Left renal cortex interstitium (tissue), 4 donors: ENCODE results near the gene COPS9. TPM values are rescaled to one million over a fixed set of nuclear protein-coding genes. Genes with fewer than 3 reads are reported as not detected.

ENCODE experiments used
- DNase-seq, 4 donors: peaks; one replicate each; pipeline ENCODE4 v3.0.0-alpha.2; 2013; ENCODE audit warnings: low read depth in 4 of 4, low spot score in 2 of 4, missing footprints in 1 of 4
- polyA plus RNA-seq, 4 donors: library from polyadenylated mRNA; unstranded; fragments of 120-200 nt; gene quantifications; one replicate each; pipeline ENCODE4 v1.2.1, GENCODE V29; 2013; ENCODE audit not compliant: insufficient read length in 4 of 4

The COPS9 gene
- polyA plus RNA-seq, 4 donors = 78.9 to 146 (median 88.8) TPM

- DNase-seq = no peak
Measured at GRCh38 chr2:240121675-240122074, 14.4 kb downstream of the COPS9 start.

GRCh38 chr2:240121190-240121589, 14.9 kb downstream of the COPS9 start:
- DNase-seq = no peak

DNA sequence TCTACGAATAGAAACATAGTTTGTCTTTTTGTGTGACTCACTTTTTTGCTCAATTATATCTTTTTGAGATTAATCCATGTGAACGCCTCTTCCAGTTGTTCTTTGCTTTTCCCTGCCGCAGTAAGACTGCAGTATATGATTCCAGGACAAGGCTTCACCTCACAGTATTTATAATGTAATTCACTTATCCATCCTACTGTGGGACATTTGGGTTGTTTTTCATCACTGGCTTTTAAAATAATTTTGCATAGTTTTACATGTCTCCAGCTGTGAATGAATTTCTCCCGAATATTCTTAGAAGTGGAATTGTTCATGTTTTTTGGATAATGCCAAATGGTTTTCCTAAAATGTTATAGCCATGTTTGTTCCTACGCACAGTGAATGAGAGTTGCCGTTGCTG, 21.9 kb downstream of the COPS9 start:
- no peak for DNase-seq

DNA sequence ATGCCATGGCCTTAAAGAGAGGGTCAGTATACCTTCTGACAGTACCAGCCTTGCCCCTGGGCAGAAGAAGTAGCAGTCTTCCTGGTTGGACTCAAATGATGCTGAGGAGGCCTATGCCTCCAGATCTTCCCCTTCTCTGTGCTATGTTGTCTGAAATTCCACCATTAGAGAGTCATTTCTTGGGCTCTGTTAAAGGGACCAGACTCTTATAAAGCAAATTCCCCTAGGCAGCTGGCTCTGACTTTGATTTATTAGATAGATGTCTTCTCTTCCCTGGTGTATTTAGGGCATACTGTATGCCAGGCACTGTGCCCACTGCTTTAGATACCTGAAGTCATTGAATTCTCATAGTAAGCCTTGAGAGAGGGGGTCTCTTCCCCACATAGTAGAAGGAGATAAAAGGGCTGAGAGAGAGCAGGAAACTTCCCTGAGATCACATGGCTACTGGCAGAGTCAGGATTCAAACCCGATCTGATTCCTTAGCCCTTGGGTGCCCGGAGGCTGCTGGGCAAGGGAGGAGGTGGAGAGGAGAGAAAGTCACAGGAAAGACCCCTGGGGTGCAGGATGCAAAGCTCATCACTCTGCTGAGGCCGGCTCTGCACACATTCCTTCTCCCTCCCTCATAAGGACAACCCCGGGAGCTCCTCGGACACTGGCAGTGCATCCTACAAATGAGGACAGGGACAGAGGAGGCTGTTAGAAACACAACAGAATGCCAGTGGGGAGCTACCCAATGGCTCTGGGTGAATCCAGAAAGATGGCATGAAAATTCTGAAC, 23.0 kb downstream of the COPS9 start:
- no peak for DNase-seq

DNA sequence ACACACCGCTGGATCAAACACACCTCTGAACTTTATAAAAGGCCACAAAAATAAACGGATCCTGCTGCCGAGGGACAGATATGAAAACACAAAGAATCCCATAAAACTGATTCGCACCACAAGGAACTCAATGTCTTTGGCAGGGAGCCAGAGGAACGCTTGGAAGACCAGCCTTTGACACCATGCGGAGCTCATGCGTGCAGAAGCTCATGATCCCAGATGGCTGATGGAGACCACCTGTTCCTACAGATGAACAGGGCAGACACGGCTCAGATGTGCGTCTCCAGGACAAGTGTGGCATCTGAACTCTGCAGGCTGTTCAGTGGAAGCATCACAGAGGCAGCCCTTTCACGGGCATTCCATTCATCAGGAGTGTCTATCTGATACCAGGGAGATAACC, 24.9 kb downstream of the COPS9 start:
- DNase-seq = peak; percentile 41 to 75 (median 52)

DNA sequence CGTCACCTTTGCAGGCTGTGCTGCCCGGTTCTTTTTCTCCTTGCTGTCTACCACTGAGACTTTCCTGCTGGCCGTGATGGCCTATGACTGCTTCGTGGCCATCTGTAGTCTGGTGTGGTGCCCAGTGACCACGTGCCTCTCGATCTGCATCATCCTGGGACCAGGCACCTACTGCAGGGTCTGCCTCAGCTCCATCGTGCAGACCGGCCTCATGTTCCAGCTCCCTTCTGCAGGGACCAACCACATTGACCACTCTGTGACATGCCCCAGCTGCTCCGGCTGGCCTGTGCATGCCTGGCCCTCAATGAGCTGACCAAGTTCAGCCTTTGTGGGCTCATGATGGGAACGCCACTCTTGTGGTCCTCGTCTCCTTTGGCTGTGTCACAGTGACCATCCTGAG, 26.7 kb downstream of the COPS9 start:
- DNase-seq = no peak

DNA sequence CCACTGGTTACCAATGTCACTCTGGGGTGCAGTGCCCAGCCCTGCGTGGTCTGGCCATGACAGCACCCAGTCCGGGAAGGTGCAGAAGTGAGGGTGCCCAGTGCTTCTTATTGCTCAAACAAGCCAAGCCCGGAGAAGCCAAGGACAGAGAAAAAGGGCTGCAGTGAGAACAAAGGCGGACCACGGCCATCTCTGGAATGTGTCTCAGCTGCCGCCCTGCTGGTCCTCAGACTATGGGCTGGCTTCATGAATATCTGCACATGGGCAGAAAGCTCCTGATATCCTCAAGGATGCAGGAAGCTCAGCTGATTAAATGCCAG, 28.7 kb downstream of the COPS9 start:
- no peak for DNase-seq

- no peak for DNase-seq
Measured at GRCh38 chr2:240106765-240107476, 29.2 kb downstream of the COPS9 start.

DNA sequence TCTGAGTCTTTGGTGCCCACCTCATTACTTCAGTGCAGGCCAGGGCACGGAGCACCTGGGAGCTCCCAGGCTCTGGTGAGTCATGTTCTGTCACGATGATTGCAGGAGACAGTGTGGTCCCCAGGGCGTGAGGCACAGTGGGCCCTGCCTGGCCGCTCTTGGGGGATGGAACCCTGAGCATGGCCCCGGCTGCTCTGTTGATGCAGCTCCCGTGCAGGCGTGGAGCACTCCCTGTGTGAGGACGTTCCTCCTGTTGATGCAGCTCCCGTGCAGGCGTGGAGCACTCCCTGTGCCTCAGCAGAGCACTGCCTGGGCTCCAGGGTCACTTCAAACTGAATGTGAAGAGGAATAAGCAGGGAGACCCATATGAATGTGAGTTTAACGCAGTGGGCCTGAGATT, 30.1 kb downstream of the COPS9 start:
- no peak for DNase-seq

DNA sequence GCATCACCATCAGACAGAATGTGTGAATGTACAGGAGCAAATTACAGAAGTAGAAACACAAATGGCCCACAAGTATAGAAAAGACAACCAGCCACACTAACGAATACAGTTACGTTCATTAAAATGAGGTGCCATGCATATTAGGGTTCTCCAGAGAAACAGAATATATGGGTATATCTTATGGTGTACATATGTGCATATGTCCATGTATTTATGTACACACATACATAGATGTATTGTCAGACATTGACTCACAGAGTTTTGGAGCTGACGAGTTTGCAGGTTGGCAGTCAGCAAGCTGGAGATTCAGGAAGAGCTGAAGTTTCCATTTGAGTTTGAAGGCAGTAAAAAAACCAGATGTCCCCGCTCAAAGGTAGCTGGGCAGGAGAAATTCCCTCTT, 33.0 kb downstream of the COPS9 start:
- DNase-seq = no peak

GRCh38 chr2:240098349-240098748, 37.8 kb downstream of the COPS9 start:
- DNase-seq = no peak

GRCh38 chr2:240095556-240096523, 40.3 kb downstream of the COPS9 start:
- DNase-seq = no peak

DNA sequence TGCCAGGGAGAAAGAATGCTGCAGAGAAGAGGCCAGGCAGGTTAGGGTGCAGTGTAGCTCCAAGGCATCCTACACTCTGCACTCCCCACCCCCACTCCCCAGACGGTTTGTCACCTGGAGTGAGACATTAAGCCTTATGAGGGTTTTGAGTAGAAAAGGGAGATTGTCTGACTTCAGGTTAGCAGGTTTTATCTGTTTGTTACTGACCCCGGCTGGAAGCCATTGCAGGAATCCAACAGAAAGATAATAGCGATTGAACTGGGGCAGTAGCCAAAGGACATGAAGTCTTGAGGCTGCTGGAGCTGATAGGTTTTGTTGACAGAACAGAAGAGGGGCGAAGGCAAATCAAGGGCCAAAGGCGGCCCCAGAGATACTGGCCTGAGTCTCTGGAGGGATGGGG, 46.8 kb downstream of the COPS9 start:
- no peak for DNase-seq

DNA sequence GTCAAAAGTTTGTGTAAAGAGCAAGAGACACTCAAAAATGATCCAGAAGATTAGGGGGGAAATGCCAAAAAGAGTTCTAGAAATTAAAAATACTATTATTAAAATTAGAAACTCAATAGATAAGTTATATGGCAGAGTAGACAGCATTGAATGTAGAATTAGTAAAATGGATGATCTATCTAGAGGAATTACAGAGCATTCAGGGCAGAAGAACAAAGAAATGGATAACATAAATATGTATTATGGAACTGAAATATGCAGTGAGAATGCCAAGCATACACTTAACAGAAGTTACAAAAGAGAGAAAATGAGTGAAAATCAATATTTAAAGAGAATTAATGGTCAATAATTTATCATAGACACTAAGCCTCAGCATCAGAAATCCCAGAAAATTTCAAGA, 49.5 kb downstream of the COPS9 start:
- no peak for DNase-seq

Other genes starting within 250 kb of the COPS9 start
- 100 to 1,000 TPM in 3 of 4 donors, 10 to 100 TPM in 1; 98.5 to 137 (median 129) TPM for gene NDUFA10, start 111.0 kb downstream of the COPS9 start, polyA plus RNA-seq
- gene OR6B2, start 105.9 kb downstream of the COPS9 start, polyA plus RNA-seq = not detected
- not detected for gene OR6B3, start 82.8 kb downstream of the COPS9 start, polyA plus RNA-seq
- under 1 TPM; 0.21 to 0.55 (median 0.28) TPM for gene OTOS, start 4.4 kb upstream of the COPS9 start, polyA plus RNA-seq